NCI-H128 (cell line): ENCODE measurements around the gene HCAR2.
"Not testable (repeated sequence)": the region's sequence is repeated elsewhere in the genome, so short reads cannot be mapped to it uniquely, and the experiment has no call there.

ENCODE experiments used
- DNase-seq: peaks from one replicate; lab custom pipeline; 2025; ENCODE audit not compliant: unreplicated experiment; lab: John Stamatoyannopoulos, UW

Gene HCAR2

DNA sequence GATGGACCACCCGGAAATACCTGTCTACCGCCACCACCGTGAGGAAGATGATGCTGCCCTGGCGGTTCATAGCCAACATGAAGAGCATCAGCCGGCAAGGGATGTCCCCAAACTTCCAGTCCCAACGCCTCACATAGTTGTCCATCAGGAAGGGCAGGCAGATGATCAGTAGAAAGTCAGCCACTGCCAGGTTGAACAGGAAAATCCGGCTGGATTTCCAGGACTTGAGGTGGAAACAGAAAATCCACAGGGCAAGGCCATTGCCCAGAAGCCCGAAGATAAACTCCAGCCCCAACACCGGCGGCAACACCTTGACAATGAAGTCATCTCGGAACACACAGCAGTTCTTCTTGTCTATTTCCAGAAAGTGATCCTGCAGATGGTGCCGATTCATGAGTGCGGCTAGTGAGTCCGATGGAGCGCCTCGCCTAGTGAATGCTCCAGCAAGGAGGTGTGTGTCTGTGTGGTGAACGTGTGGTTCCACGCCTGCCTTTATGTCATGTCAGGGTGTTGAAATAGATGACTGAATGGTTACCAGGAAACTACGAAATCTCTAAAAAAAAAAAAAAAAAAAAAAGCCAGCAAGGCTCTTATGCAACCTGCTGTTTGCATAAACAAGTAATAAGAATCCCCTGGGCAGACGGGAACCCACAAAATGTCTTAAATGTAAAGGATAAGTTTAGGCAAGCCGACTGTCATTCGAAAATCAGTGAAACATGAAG lies at the start of gene HCAR2:
Gene HCAR2, minus strand, starts transcription at position 468 of the 722 bp plus-strand sequence. Its CDS starts 74 bp downstream, at position 394.
- DNase-seq: not testable (repeated sequence)

DNA sequence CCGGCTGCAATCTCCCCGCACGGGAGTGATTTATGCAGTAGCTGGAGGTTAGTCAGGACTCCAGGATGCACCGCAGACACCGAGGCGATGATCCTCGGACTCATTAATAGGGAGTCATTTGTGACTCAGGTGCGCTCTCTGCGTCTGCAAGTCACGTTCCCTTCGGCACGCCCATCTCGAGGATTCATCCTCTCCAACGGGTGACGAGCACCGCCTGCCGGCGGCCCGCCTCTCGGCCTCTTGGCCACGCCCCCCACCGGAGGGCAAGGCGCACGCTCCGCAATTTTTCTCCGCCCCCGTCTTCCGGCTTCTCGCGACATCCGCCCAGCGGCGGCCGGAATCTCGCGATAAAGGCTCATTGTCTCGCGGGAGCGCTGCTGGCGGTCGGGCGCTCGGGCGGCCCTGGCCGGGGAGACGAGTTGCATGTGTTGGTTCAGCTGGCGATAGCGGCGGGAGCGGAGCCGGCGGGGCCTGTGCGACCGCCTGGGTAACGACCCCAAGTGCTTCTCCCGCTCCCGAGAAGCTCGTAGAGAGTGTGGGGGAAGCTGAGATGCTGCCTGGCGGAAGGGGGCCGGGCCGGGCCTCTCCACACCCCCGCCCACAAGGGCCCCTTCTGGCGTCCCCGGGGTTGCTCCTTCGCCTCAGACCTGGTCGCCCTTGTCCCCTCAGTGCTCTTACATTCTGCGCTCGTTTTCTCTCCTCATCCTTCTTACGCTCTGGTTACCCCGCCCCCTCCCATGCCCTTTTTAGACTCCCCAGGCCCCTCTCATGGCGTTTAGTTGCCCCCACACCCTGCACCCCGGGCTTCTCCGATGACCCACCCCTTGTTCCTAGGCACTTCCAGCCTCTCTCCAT lies 49.5 kb upstream of the HCAR2 start, which contains the start of gene DENR:
Gene DENR, plus strand, starts transcription at position 361 of the 855 bp plus-strand sequence. CDS start 878 bp downstream, outside the sequence.
- DNase-seq: peak; percentile 99

DNA sequence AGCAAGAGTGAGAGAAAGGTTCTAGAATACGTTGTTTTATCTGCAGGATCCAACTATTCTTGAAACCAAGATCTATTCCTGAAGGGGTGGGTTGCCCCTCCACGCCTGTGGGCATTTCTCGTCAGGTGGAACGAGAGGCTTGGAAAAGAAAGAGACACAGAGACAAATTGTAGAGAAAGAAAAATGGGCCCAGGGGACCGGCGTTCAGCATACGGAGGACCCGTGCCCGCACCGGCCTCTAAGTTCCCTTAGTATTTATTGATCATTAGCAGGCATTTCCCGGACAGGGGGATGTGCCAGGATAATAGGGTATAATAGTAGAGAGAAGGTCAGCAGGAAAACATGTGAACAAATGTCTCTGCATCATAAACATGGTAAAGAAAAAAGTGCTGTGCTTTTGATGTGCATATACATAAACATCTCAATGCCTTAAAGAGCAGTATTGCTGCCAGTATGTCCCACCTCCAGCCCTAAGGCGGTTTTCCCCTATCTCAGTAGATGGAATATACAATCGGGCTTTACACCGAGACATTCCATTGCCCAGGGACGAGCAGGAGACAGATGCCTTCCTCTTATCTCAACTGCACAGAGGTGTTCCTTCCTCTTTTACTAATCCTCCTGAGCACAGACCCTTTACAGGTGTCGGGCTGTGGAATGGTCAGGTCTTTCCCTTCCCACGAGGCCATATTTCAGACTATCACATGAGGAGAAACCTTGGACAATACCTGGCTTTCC lies 47.8 kb upstream of the HCAR2 start:
- not testable (repeated sequence) for DNase-seq

DNA sequence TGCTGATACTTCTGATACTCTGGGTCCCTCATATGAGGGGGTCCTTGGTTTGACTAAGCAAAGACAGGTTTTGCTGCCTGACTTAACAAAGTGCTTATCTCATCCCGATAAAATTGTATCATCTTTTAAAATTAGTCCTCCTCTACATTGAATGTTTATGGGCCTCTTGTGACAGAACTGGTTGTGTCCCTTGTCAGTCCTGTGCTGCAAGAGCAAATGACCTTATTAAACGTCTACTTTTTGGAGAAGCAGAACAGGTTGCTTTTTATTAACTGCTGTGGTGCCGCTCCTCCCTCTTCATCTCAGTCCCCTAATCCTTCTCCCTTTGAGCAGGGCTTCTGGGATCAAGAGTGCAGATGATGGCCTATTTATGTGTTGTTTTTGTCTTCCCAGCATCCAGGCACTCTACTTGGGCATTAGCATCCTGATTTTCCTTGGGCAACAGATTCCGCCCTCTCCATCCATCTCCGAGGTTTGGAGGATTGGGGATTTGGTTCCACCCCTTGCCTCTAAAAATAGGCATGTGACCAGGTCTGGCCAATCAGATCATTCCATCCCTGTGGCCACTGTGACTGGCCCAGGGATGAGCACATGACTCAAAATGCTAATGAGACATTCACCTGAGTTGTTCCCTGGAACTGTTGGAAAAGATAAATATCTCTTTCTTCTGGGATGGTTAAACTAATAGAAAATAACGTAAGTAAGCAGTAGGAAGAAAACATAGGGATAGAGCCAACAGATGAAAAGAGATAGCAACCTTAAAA lies 46.6 kb upstream of the HCAR2 start:
- DNase-seq: no peak

DNA sequence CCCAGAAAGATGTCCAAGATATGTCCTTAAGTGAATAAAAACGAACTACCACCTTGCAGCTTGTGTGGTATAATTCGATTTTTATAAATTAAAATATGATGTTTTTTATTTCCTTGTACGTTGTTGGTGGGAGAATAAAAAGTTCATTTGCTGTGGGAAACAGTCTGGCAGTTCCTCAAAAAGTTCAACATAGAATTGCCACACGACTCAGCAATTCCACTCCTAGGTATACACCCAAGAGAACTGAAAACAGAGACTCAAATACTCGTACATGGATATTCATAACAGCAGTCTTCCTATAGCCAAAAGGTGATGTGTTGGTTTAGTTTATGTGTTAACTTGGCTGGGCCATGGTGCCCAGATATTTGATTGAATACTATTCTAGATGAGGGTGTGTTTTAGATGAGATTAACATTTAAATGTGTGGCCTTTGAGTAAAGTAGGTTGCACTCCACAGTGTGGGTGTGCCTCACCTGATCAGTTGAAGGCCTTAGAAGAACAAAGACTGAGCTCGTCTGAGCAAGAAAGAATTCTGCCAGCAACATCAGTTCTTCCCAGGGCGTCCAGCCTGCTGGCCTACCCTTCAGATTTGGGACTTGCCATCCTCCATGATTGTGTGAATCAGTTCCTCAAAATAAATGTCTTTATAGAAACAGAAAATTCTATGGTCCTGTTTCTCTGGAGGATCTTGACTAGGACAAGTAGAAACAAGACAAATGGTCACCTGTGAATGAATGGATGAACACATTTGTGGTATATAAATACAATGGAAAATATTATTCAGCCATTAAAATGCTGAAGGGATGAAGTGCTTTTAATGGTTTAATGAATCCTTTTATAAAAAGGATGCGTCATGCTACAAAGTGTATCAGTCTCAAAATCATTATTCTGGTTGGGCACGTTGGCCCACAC lies 44.3 kb upstream of the HCAR2 start:
- DNase-seq: no peak

DNA sequence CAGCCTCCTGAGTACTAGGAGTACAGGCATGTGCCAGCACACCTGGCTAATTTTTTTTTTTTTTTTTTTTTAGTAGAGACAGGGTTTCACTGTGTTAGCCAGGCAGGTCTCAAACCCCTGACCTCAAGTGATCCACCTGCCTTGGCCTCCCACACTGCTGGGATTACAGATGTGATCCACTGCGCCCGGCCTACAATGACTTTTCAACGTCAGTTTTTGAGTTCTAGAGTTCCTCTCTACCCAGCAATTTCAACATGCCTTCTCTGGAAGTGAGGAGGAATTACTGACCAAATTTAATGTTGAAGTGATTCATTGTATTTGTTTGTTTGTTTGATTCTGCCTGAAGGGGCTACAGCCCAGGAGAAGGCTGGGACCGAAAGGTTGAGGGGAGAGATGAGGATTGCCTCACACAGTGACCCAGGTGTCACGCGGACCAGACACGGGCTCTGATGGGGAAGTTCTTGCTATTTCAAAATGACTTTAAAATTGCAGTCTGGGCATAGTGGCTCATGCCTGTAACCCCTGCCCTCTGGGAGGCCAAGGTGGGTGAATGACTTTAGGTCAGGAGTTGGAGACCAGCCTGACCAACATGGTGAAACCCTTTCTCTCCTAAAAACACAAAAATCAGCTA lies 40.9 kb upstream of the HCAR2 start:
- no peak for DNase-seq

DNA sequence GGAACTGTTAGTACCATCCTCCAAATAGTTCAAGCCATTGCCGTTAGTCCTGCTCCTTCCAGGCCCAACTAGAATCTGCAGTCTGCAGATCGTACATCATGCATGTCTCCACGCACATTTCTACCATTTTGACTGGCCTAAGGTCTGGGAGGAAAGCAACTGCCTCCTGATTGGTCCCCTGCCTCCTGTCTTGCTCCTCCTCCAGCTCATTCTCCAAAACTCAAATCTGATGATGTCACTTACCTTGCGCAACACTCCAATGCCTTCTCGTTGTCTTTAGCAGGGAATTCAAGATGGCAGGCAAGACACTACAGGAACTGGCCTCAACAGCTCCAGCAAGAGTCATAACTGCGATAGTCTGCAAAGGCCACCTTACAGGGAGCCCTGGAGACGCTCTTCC lies 37.2 kb upstream of the HCAR2 start:
- no peak for DNase-seq

DNA sequence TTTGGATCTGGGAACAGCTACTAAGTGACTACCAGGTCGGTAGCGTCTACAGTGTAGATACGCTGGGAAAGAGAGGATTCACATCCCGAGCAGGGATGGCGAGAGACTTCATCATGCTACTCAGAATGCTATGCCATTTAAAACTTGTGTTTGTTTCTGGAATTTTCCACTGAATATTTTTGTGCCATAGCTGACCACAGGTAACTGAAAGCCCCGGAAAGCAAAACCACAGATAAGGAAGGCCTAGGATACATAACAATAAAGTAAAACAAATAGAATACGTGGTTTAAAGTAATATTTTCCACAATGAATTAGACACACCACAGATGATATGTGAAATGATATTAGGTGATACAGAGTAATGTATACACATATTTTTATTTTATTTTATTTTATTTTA lies 35.4 kb upstream of the HCAR2 start:
- no peak for DNase-seq

DNA sequence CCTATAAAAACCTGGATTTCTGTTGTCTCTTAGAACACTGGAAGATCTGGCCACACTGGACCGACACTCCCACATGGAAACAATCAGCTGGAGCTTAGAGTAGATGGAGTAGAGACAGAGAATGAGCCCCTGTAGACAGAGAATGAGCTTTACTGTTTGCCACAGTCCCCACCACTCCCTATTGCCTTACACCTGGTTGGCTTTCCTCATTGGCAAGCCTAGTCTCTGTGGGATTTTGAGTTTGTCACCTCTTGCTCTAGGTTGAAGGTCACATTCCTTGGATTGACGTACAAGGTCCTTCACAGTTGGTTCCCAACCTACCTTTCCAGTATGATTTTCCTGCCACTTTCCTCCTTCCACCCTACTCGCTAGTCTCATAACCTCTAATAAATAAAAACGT lies 29.5 kb upstream of the HCAR2 start:
- no peak for DNase-seq

DNA sequence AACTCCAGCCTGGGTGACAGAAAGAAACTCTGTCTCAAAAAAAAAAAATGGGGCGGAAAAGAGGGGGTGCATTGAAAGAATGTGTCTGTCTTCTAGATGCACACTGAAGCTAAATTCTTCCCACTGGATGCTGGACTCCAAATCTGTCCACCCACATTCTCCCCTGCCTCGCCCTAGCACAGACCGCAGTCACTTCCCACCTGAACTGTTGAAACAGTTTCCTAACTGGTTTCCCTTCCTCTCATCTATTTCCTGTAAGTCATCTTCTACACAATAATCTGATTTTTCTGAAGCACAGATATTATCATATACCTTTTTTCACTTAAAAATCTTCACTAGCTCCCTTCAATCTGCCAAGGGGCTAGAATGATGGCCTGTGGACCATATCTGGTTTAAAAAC lies 29.0 kb upstream of the HCAR2 start:
- DNase-seq: no peak

DNA sequence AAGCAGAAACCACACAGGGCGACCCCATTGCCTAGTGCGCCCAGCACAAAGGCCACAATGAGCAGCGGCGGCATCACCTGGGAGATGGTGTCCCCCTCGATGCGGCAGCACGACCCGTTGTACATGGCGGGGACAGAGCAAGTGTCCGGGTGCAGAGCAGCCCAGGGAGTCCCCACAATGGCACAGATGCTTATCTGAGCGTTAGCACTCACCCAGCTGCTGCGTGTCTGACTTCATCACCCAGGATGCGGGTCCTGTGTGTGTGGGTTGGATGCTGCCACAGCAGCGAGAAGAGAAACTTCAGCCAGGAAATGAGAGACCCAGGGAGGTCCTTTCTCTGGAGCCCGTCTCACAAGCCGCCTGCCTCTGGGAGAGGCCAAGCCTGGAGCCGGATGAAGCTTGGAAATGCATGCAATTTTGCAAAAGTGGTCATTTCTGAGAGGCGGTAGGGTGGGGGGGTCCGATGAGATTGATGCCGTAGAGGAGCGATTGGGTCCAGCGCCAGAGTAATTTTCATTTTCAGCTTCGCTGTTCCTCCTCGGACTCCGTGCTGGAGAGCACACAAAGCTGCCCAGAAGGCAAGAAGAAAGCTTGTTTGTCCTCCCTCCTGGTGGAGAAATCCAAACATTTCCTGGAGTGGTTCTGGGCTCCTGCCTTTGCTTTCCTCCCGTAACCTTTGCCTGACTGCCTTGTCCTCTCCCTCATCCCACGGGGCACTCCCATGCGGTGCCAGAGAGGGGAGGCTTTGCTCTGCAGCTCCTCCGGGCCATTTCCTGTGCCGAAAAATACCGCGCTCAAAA lies 27.3 kb upstream of the HCAR2 start, which contains the start of gene HCAR1:
Gene HCAR1, minus strand, starts transcription at position 630 of the 800 bp plus-strand sequence. Its CDS starts 505 bp downstream, at position 125.
- DNase-seq: peak; percentile 7

DNA sequence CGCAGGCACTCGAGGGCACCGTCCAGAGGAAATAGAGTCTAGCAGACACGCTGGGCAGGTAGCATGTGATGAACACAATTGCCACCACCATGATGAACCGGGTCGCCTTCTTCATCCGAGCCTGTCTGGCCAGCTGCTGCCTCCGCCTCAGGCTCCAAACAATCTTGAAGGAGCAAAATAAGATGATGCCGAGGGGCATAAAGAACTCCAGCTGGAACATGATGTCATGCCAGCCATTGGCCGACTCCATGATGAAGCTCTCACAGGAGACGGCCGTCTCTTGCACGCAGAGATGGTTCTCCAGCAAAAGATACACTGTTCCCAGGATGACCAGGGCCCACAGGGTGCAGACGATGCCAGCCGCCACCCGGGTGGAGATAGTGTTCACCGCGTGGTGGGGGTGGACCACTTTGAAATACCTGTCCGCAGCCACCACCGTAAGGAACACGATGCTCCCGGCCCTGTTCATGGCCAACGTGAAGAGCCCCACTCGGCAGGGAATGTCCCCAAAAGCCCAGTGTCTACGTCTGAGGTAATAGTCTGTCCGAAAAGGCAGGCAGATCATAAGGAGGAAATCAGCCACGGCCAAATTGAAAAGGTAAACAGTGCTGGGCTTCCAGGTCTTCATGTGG lies 26.5 kb upstream of the HCAR2 start:
- no peak for DNase-seq

DNA sequence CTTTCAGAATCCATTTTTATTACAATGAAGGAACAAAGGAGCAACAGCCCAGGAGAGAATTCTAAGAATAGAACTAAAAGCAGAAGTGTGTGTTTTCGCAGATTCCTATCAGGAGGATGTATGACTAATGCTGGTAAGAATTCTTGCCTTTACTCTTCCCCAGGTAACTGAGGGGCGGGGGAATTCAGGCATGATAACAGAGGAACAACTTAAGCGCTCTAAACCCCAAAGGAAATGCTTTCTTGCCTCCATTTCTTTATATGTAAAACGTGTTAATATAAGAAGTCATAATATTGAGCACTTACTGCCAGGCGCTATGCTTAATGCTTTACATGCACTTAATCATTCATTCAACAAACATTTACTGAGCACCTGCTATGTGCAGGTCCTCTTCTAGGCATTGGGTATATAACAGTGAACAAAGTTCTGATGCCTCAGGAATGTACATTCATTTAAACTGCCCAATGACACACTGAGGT lies 23.0 kb upstream of the HCAR2 start:
- DNase-seq: no peak

DNA sequence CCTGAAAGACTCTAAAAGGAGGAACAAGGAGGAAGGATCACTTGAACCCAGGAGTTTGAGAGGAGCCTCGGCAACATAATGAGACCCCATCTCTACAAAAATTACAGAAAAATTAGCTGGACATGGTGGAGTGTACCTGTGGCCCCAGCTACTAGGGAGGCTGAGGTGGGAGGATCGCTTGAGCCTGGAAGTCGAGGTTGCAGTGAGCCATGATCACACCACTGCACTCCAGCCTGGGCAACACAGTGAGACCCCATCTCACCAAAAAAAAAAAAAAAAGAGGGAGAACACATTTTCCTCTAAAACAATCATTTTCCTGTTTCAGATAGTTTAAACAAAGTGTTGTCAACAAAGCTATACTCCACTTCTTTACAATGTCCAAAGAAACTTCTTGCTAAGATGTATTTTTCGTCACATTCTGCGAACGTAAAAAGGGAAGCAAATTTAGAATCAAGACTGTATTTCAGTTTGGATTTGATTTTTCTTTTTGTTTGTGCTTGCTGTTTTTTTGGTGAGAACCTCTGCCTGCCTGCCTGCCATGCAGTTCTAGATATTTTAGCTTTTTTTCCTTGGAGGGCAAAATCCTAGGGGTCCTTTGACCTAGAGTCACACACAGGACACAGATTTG lies 22.4 kb upstream of the HCAR2 start:
- DNase-seq: no peak

DNA sequence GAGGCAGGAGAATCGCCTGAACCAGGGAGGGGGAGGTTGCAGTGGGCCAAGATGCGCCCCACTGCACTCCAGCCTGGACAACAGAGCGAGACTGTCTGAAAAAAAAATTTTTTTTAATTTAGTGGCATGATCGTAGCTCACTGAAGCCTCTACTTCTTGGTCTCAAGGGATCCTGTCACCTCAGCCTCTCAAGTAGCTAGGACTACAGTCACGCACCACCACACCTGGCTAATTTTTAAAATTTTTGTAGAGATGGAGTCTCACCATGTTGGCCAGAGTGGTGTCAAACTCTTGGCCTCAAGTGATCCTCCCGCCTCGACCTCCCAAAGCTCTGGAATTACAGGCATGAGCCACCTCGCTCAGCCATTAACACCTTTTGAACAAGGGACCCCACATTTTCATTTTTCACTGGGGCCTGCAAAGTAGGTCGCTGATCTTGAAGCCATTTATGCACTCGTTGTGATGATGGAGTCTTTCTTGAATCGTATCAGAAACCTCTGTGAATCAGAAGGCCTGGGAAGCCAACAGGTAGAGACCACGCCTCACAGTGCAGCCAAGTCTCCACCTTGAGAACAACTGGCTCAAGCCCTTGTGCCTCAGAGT lies 21.6 kb upstream of the HCAR2 start:
- DNase-seq: no peak

DNA sequence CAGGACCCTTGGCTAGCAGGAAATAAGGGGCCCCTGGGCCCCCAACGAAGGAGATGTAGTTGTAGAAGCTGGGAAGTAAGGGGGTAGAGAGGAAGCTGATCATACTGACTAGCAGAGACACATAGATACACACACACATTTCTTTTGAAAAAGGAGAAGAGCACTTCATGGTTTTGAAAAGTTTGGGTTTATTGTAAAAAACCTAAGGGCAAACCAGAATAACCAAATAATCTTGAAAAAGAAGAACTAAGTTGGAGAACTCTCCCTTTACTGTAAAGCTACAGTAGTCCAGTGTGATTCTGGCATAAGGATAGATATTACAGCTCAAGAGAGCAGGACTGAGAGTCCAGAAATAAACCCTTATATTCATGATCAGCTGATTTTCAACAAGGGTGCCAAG lies 19.2 kb upstream of the HCAR2 start:
- no peak for DNase-seq

DNA sequence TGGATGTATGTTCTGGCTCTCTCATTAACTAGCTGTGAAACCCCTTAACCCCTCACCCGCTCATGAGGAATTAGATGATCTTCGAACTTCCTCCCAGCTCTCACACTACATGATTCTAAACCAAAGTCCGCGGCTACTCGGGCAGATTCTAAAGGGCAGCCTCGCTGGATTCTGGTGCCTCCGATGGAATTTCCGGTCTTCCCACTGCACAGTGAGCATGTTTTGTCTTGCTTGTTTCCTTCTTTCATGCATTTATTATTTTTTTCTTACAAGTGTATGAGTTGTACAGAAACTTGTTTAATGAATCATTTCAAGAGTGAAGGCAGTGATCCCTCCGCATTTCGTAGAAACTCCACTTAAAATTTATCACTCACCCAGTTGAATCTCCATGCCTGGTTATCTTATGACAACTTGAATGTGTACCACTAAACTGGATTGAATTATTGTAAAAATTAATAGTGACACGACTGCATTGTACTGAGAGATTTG lies 17.9 kb upstream of the HCAR2 start:
- no peak for DNase-seq
